Stimulated activated CD8-positive, alpha-beta memory T cell treated with anti-CD3 and anti-CD28 coated beads, Interleukin-7, amount 100 ng/mL, for 1 hour (primary cell): ENCODE results near the gene ADRM1.

ENCODE experiments used
- DNase-seq, 2 donors: peaks; one replicate each; pipeline ENCODE4 v3.0.0-alpha.2; 2020; ENCODE audit warnings: low read depth in 2 of 2

Gene ADRM1

GRCh38 chr20:62311832-62312661, 9.2 kb downstream of the ADRM1 start:
- no peak for DNase-seq

GRCh38 chr20:62312662-62312977, 9.8 kb downstream of the ADRM1 start:
- DNase-seq: no peak

- no peak for DNase-seq
These were observed 10.2 kb downstream of the ADRM1 start for GRCh38 chr20:62313021-62313420.

- DNase-seq: no peak
These were observed 10.9 kb downstream of the ADRM1 start for GRCh38 chr20:62313460-62314338.

GRCh38 chr20:62314339-62314638, 11.5 kb downstream of the ADRM1 start:
- no peak for DNase-seq

GRCh38 chr20:62314711-62315302, 12.0 kb downstream of the ADRM1 start:
- no peak for DNase-seq

GRCh38 chr20:62315773-62316172, 13.0 kb downstream of the ADRM1 start:
- DNase-seq: no peak

- DNase-seq: no peak
These were observed 13.8 kb downstream of the ADRM1 start for GRCh38 chr20:62316331-62317166.

- DNase-seq: no peak
These were observed 14.4 kb downstream of the ADRM1 start for GRCh38 chr20:62317167-62317655.

GRCh38 chr20:62318400-62319345, 15.9 kb downstream of the ADRM1 start:
- DNase-seq: no peak

GRCh38 chr20:62319346-62319909, 16.6 kb downstream of the ADRM1 start:
- DNase-seq: no peak

- no peak for DNase-seq
These were observed 18.0 kb downstream of the ADRM1 start for GRCh38 chr20:62320581-62321354.

GRCh38 chr20:62321521-62321948, 18.7 kb downstream of the ADRM1 start:
- no peak for DNase-seq

GRCh38 chr20:62321975-62322374, 19.2 kb downstream of the ADRM1 start:
- no peak for DNase-seq

- no peak for DNase-seq
These were observed 19.8 kb downstream of the ADRM1 start for GRCh38 chr20:62322492-62323041.

- DNase-seq: no peak
These were observed 20.6 kb downstream of the ADRM1 start for GRCh38 chr20:62323146-62323979.

- DNase-seq: no peak
These were observed 21.4 kb downstream of the ADRM1 start for GRCh38 chr20:62323980-62324906.
